T-helper 2 cell treated with Interferon-gamma antibody and Interleukin-4, amounts not matched to agents 100 ng/mL and 5 ng/mL, for 36 hours (primary cell): ENCODE data around the gene FBXO33. TPM values are rescaled to one million over a fixed set of nuclear protein-coding genes. Genes with fewer than 3 reads are reported as not detected.
"Not testable (repeated sequence)": the region's sequence is repeated elsewhere in the genome, so short reads cannot be mapped to it uniquely, and the experiment has no call there.

ENCODE experiments used
- intact Hi-C: fragments of 100-400 bp; cut with micrococcal nuclease; formaldehyde crosslinking; loops from one replicate; pipeline ENCODE4 v1.15.1; 2023
- total RNA-seq: library from RNA; stranded (reverse); gene quantifications from 2 replicates; pipeline ENCODE4 v1.2.3, GENCODE V29; 2022

The FBXO33 gene
- total RNA-seq, 1 donor from 2014 or later, result 16.3 TPM

- intact Hi-C loops, result no loop called here
Measured at GRCh38 chr14:39374851-39375250, 57.4 kb downstream of the FBXO33 start.

DNA sequence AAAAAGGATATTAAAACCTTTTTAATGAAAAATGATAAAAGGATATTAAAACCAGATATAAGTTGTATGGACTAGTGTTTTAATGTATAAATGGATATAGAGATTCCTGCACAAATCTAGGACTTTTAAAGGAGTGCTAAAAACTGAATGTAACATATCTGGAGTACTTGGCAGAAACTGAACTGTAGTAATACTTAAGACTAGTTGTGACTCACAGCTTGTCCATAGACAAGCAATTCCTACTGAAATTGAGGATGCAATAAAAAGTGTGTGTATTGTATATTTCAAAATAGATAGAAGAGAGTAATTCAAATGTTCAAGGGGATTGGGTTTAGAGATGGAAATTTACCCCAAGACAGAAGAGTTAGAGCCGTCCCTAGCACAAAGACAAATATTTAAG lies 59.6 kb downstream of the FBXO33 start:
- intact Hi-C loops, result no loop called here

GRCh38 chr14:39370415-39370814 lies 61.8 kb downstream of the FBXO33 start:
- intact Hi-C loops, result no loop called here

DNA sequence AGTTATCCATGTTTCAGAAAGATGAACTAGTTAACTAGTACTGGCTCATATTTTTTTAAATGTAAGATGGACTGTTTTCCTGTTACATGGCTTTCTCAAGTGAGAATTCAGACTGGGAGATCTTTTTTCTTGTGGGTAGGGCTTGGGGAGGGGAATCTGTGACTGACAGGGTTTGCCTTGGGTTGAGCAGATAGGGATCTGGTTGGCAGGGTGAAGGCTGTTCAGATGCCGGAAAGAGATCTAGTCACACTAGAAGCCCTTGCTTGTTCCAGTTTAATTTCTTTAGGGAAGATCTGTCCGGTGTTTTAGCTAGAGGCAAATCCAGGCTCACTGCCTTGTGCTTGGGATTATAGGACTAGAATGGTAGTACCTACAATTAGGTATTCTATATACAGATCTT lies 63.2 kb downstream of the FBXO33 start:
- intact Hi-C loops, result loop anchor here (5.0 kb wide), 1 partner anchor 197 kb away; the partner anchor contains the start of gene TRAPPC6B

GRCh38 chr14:39368261-39368959 lies 63.8 kb downstream of the FBXO33 start:
- intact Hi-C loops, result loop anchor here (1.0 to 5.0 kb wide), 3 partner anchors 135 to 261 kb away; partner anchors contain the start of genes MIA2 and TRAPPC6B

- intact Hi-C loops, result loop anchor here (5.0 kb wide), 1 partner anchor 195 kb away; the partner anchor contains the start of gene TRAPPC6B
Measured at GRCh38 chr14:39367387-39367751, 64.9 kb downstream of the FBXO33 start.

GRCh38 chr14:39366460-39367386 lies 65.5 kb downstream of the FBXO33 start:
- intact Hi-C loops, result loop anchor here (5.0 kb wide), 1 partner anchor 194 kb away; the partner anchor contains the start of gene TRAPPC6B

DNA sequence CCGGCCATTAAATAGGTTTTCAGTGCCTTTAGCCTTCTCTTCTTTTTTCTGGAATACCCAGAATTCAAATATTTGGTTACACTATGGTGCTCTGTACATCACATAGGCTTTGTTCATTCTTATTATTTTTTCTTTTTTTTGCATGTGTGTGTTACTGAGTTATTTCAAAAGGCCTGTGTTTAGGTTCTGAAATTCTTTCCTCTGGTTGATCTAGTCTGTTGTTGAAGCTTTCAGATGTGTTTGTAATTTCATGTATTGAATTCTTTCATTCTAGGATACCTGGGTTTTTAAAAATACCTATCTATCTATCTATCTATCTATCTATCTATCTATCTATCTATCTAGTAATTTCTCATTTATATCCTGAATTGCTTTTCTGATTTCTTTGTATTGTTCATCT lies 66.9 kb downstream of the FBXO33 start:
- intact Hi-C loops, result loop anchor here (5.0 kb wide), 1 partner anchor 193 kb away; the partner anchor contains the start of gene TRAPPC6B

DNA sequence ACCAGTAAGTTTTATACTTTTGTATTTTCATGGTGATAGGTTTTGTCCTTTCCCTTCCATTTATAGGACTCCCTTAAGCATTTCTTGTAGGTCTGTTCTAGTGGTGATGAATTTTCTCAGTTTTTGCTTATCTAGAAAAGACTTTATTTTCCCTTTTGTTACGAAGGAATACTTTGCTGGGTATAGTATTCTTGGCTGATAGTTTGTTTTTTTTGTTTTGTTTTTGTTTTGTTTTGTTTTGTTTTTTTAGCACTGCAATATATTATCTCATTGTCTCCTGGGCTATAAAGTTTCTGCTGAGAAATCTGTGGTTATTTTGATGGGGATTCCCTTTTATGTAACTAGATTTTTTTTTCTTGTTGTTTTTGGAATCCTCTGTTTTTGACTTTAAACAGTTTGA lies 67.7 kb downstream of the FBXO33 start:
- intact Hi-C loops, result no loop called here

DNA sequence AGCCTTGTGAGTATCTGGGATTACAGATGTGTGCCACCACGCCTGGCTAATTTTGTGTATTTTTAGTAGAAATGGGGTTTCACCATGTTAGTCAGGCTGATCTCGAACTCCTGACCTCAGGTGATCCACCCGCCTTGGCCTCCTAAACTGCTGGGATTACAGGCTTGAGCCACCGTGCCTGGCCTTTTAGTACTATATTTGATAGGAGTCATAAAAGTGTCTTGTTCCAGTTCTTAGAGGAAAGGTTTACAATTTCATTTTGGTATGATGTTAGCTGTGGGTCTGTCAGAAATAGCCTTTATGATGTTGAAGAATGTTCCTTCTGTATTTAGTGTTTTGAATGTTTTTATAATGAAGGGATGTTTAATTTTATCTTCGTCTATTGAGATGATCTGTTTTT lies 70.7 kb downstream of the FBXO33 start:
- intact Hi-C loops, result not testable (repeated sequence)

GRCh38 chr14:39360316-39360715 lies 71.9 kb downstream of the FBXO33 start:
- intact Hi-C loops, result no loop called here

DNA sequence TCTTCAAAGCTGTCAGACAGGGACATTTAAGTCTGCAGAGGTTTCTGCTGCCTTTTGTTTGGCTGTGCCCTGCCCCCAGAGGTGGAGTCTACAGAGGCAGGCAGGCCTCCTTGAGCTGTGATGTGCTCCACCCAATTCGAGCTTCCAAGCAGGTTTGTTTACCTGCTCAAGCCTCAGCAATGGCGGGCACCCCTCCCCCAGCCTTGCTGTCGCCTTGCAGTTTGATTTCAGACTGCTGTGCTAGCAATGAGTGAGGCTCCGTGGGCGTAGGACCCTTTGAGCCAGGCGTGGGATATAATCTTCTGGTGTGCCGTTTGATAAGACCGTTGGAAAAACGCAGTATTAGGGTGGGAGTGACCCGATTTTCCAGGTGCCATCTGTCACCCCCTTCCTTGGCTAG lies 73.2 kb downstream of the FBXO33 start:
- intact Hi-C loops, result not testable (repeated sequence)

- intact Hi-C loops, result no loop called here
Measured at GRCh38 chr14:39351708-39352107, 80.5 kb downstream of the FBXO33 start.

DNA sequence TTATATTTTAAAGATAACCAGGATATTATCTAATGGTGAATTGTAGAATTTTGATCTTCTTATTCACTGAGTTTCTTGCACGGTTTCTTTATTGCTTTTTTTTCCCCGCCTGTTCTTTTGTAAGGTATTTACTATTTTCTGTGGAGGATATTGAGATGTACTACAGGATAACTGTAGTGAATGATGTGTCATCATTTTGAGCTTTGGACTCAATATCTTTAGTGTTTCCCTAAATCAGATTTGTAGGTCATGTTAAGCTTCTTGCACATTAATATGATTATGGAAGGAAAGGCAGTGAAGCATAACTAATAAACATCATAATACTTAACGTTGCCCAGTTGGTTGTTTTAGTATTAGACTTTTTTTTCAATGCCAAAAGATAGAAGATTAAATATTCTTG lies 81.4 kb downstream of the FBXO33 start:
- intact Hi-C loops, result no loop called here

Other genes with a start within 250 kb of the FBXO33 start
- 25.2 and 26.0 TPM in 2 replicates for gene MIA2, start 198.5 kb downstream of the FBXO33 start, total RNA-seq